ENCODE measurements around the gene CCDC85C. TPM values are rescaled to one million over a fixed set of nuclear protein-coding genes. Genes with fewer than 3 reads are reported as not detected.

The CCDC85C gene
- total RNA-seq, 2 experiments from 2014 or later, result 6.4 to 15.0 TPM

DNA sequence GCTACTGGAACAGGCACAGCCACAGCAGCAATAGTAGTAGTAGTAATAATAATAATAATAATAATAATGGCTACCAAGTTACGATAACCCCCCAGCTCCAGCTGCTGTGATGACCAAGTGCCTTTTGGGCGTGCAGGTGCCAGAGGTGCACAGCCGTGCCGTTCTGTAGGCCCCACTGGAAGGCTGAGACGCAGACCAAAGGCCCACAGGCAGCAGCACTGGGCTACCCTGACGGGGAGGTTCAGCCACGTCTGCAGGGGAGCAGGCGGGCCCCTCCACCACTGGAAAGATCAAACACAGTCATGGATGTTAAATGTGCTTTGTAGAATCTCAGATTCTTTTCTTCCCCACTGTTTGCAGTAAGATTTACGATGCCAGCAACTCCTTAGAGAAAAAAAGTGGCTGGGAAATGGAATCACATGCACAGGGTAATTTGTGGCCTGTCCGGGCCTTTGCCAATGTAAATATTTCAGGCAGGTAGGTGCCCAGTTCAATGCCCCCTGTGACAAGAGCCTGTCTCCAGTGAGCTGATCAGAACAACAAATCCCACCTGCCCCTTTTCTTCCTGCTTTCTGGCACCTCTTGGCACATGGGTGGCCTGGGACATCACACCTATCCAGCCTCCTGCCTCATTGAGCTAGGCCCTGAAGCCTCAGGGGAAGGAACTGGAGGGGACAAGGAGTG lies 32.6 kb downstream of the CCDC85C start:
- no peak for TF ChIP-seq CTCF (conservative IDR thresholded peaks at IDR 0.05; ENCODE audit: low read length)
- no peak for TF ChIP-seq EZH2phosphoT487 (IDR thresholded peaks at IDR 0.05; ENCODE audit: borderline replicate concordance, low read depth, low read length)
- H4K20me1 ChIP-seq (ENCODE audit: insufficient read depth, low read length), result no peaks in the 10 kb centered on the region; the same call in 1 of the 2 replicates
- no peak overlapping the region for H3K4me3 ChIP-seq (ENCODE audit: low read depth, low read length, poor library complexity, severe bottlenecking)
- H3K9me2 ChIP-seq (ENCODE audit: insufficient read depth, low read length), result no peaks in the 10 kb centered on the region
- CTCF ChIA-PET (ENCODE audit: unreplicated experiment), result interaction anchor here (1.1 kb wide), 1 partner anchor 14 kb away, joined by 3 read pairs; no protein-coding TSS in a partner anchor
- H3K4me2 ChIP-seq (ENCODE audit: low read length), result no peak overlapping the region
- intact Hi-C loops (cut with micrococcal nuclease; ENCODE audit: unreplicated experiment), result no loop called here
- BruUV-seq (replicated peaks), result no TSS peak
- peaks cover 15% of the 10 kb centered on the region for H3K4me1 ChIP-seq (ENCODE audit: insufficient read depth, low read length, poor library complexity, severe bottlenecking)
- no peak overlapping the region for H3K27ac ChIP-seq (ENCODE audit: low read depth, low read length, poor library complexity, severe bottlenecking)
- H2AFZ ChIP-seq (ENCODE audit: low read length), result no peak overlapping the region
- H3K36me3 ChIP-seq (ENCODE audit: insufficient read depth, low read length), result no peaks in the 10 kb centered on the region
- no peaks in the 10 kb centered on the region for H3K9me3 ChIP-seq (ENCODE audit: low read length)
- DNase-seq (ENCODE audit: low spot score), result no peak
- POLR2A ChIA-PET, result interaction anchor here (1.1 kb wide), 1 partner anchor 34 kb away, joined by 5 read pairs; no protein-coding TSS in a partner anchor
- H3K79me2 ChIP-seq (ENCODE audit: insufficient read depth, low read depth, low read length), result no peaks in the 10 kb centered on the region

- no peaks in the 10 kb centered on the region for H3K9me3 ChIP-seq (ENCODE audit: low read length)
- H3K79me2 ChIP-seq (ENCODE audit: insufficient read depth, low read depth, low read length), result no peaks in the 10 kb centered on the region
- no peak overlapping the region for H3K4me3 ChIP-seq (ENCODE audit: low read depth, low read length, poor library complexity, severe bottlenecking)
- no peak for DNase-seq (ENCODE audit: low spot score)
- H2AFZ ChIP-seq (ENCODE audit: low read length), result no peak overlapping the region
- no peaks in the 10 kb centered on the region; the same call in 1 of the 2 replicates for H4K20me1 ChIP-seq (ENCODE audit: insufficient read depth, low read length)
- ChIA-PET CTCF (ENCODE audit: unreplicated experiment) (no interaction called here), POLR2A (no interaction called here)
- no peak overlapping the region for H3K27ac ChIP-seq (ENCODE audit: low read depth, low read length, poor library complexity, severe bottlenecking)
- no peak for TF ChIP-seq EZH2phosphoT487 (IDR thresholded peaks at IDR 0.05; ENCODE audit: borderline replicate concordance, low read depth, low read length)
- TF ChIP-seq CTCF (conservative IDR thresholded peaks at IDR 0.05; ENCODE audit: low read length), result no peak
- BruUV-seq (replicated peaks), result no TSS peak
- H3K9me2 ChIP-seq (ENCODE audit: insufficient read depth, low read length), result no peaks in the 10 kb centered on the region
- intact Hi-C loops (cut with micrococcal nuclease; ENCODE audit: unreplicated experiment), result no loop called here
- no peaks in the 10 kb centered on the region for H3K36me3 ChIP-seq (ENCODE audit: insufficient read depth, low read length)
- H3K4me1 ChIP-seq (ENCODE audit: insufficient read depth, low read length, poor library complexity, severe bottlenecking), result peaks cover 15% of the 10 kb centered on the region
- no peak overlapping the region for H3K4me2 ChIP-seq (ENCODE audit: low read length)
These were observed 33.3 kb downstream of the CCDC85C start for GRCh38 chr14:99570544-99571302.

Data from OCI-LY7 (cell line).